ENCODE measurements around the gene SURF2. TPM values are rescaled to one million over a fixed set of nuclear protein-coding genes. Genes with fewer than 3 reads are reported as not detected.

The SURF2 gene
- total and polyA plus RNA-seq, 9 of the 15 experiments (the other 6 are each of a cell fraction or from before 2014, with no cell fraction given) = 5.5 to 82.5 (median 21.3) TPM

GRCh38 chr9:133335924-133336811 lies 20.2 kb upstream of the SURF2 start, which contains the start of gene SURF6 (continued):
- TF ChIP-seq, protein P1, sequence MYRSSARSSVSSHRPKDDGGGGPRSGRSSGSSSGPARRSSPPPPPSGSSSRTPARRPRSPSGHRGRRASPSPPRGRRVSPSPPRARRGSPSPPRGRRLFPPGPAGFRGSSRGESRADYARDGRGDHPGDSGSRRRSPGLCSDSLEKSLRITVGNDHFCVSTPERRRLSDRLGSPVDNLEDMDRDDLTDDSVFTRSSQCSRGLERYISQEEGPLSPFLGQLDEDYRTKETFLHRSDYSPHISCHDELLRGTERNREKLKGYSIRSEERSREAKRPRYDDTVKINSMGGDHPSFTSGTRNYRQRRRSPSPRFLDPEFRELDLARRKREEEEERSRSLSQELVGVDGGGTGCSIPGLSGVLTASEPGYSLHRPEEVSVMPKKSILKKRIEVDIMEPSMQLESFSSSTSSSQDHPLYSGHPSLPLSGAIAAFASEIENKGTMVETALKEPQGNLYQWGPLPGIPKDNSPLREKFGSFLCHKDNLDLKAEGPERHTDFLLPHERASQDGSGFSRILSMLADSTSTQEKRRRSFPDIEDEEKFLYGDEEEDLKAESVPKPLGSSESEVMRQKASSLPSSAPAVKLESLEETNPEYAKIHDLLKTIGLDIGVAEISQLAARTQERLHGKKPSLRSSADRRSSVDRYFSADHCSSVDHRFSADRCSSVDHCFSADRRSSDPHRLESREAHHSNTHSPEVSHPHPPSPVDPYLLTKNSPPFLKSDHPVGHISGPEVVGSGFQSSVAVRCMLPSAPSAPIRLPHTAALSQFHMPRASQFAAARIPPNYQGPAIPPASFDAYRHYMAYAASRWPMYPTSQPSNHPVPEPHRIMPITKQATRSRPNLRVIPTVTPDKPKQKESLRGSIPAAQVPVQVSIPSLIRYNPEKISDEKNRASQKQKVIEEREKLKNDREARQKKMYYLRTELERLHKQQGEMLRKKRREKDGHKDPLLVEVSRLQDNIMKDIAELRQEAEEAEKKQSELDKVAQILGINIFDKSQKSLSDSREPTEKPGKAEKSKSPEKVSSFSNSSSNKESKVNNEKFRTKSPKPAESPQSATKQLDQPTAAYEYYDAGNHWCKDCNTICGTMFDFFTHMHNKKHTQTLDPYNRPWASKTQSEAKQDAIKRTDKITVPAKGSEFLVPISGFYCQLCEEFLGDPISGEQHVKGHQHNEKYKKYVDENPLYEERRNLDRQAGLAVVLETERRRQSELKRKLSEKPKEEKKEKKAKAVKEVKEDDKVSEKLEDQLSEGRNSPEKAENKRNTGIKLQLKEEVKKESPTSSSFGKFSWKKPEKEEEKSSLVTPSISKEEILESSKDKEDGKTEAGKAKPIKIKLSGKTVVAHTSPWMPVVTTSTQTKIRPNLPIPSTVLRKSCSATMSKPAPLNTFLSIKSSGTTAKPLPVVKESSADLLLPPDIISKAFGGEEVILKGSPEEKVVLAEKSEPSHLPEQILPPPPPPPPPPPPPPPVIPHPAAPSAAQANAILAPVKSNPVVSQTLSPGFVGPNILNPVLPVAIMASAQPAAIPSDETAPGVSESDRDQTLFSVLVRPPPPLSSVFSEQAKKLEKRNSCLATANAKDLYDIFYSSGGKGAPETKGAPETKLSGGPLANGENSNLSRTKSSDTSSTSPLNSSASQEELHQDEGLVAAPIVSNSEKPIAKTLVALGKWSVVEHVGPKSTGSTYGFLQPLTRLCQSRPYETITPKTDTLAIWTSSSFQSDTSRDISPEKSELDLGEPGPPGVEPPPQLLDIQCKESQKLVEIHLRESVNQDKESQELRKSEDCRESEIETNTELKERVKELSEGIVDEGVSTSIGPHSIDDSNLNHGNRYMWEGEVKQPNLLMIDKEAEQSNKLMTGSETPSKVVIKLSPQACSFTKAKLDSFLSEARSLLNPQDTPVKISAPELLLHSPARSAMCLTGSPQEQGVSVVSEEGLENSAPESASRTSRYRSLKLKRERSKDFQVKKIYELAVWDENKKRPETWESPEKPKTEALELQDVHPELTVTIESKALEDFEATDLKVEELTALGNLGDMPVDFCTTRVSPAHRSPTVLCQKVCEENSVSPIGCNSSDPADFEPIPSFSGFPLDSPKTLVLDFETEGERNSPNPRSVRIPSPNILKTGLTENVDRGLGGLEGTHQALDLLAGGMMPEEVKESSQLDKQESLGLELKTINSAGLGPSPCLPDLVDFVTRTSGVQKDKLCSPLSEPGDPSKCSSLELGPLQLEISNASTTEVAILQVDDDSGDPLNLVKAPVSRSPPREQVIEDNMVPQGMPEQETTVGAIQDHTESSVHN (IDR thresholded peaks at IDR 0.05; ENCODE audit: borderline replicate concordance in 1 of 2, low read depth in 1 of 2) = no peak
- TF ChIP-seq ZNF140 (CRISPR knock-in tag; IDR thresholded peaks at IDR 0.05) (no peak), ZNF764 (CRISPR knock-in tag; IDR thresholded peaks at IDR 0.05; ENCODE audit: low read depth) (no peak), MED1 (CRISPR knock-in tag; IDR thresholded peaks at IDR 0.05; ENCODE audit: borderline replicate concordance) (no peak), ATF7 (IDR thresholded peaks at IDR 0.05) (peak; percentile 65), BHLHE40 (IDR thresholded peaks at IDR 0.05; ENCODE audit: low read length) (peak; percentile 94), XRCC5 (IDR thresholded peaks at IDR 0.05; ENCODE audit: low read depth, low read length) (peak; percentile 100), STAT5B (CRISPR knock-in tag; IDR thresholded peaks at IDR 0.05) (no peak), SNIP1 (IDR thresholded peaks at IDR 0.05; ENCODE audit: low read depth) (no peak), CBFA2T3 (IDR thresholded peaks at IDR 0.05) (peak; percentile 16), ZNF785 (CRISPR knock-in tag; IDR thresholded peaks at IDR 0.05) (no peak), SRSF9 (IDR thresholded peaks at IDR 0.05; ENCODE audit: borderline replicate concordance, low read depth, low read length) (no peak), NEUROD1 (IDR thresholded peaks at IDR 0.05; ENCODE audit: borderline replicate concordance, low read depth, low read length, partially characterized antibody) (peak; percentile 78), ZNF277 (CRISPR knock-in tag; IDR thresholded peaks at IDR 0.05; ENCODE audit: borderline replicate concordance) (no peak), TSC22D4 (tag; IDR thresholded peaks at IDR 0.05) (no peak), ZNF146 (CRISPR knock-in tag; IDR thresholded peaks at IDR 0.05; ENCODE audit: unreplicated experiment) (no peak)
- TF ChIP-seq, protein P2, sequence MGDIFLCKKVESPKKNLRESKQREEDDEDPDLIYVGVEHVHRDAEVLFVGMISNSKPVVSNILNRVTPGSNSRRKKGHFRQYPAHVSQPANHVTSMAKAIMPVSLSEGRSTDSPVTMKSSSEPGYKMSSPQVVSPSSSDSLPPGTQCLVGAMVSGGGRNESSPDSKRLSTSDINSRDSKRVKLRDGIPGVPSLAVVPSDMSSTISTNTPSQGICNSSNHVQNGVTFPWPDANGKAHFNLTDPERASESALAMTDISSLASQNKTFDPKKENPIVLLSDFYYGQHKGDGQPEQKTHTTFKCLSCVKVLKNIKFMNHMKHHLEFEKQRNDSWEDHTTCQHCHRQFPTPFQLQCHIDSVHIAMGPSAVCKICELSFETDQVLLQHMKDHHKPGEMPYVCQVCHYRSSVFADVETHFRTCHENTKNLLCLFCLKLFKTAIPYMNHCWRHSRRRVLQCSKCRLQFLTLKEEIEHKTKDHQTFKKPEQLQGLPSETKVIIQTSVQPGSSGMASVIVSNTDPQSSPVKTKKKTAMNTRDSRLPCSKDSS (IDR thresholded peaks at IDR 0.05; ENCODE audit: low read depth, partially characterized antibody) = no peak
